Mesenteric fat pad (tissue), 1 donor: ENCODE results near the gene BIVM. TPM values are rescaled to one million over a fixed set of nuclear protein-coding genes. Genes with fewer than 3 reads are reported as not detected.

ENCODE experiments used
- DNase-seq: peaks from one replicate; pipeline ENCODE4 v3.0.0-alpha.2; 2020; ENCODE audit warnings: low spot score
- total RNA-seq: library from RNA; stranded (reverse); fragmentation: NEBNext Ultra II Directional; extraction: Animal tissue kit (Norgen Biotek cat#: 25700); gene quantifications from one replicate; pipeline ENCODE4 v1.2.1, GENCODE V29; 2021
- donor health status: DM: yes; HTN: yes; CAD: no.

The BIVM gene
- total RNA-seq, 1 donor from 2014 or later, result 11.9 TPM

DNA sequence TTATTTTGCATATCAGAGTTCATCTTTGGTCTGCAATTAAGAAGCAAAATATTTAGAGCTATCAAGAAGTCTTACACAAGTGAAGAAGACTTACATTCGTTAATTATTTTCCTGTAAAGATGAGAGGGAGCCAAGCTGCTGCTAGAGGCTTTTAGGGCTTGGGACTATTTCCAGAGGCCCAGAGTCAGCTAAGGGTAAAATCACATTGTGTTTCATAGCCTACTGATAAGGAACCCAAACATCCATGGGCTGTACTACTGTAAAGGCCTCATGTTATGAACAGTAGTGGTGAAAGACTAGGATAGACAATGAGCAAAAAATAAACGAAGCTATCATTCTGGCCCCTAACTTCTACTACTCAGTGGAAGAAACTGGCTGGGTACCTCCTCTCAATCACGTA lies 14.4 kb upstream of the BIVM start:
- no peak for DNase-seq

- no peak for DNase-seq
Observed at GRCh38 chr13:102788683-102789082, 10.2 kb upstream of the BIVM start.

- no peak for DNase-seq
Observed at GRCh38 chr13:102792396-102792795, 6.5 kb upstream of the BIVM start.

DNA sequence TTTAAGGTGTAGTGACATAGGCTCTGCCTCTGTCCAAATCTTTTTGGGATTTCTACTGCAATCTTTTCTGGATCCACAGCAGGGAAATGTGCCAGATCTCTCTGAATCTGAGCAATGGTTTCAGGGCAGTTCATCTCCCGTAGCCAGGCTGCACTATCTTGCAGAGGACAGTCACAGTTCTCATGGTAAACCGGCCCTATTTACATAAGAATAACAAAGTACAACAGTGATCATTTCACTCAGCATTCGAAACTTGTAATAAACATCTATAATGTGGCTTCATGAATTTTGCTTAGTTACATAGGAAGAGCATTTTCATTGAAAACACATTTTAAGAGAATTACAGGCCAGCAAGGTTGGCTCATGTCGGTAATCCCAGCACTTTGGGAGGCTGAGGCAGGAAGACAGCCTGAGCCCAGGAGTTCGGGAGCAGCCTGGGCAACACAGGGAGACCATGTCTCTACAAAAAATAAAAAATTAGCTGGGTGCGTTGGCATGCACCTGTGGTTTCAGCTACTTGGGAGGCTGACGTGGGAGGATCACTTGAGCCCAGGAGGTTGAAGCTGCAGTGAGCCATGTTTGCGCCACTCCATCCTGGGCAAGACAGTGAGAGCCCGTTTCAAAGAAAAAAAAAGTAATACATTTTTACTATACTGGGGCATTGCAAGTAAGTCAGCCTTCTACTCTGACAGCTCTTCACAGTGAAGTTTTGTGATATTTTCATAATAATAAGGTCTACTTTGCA lies 5.1 kb upstream of the BIVM start:
- DNase-seq, result no peak

- no peak for DNase-seq
Observed at GRCh38 chr13:102799426-102800144, 666 bp downstream of the BIVM start.

GRCh38 chr13:102800145-102801041 lies 1.5 kb downstream of the BIVM start:
- DNase-seq, result peak; percentile 94

DNA sequence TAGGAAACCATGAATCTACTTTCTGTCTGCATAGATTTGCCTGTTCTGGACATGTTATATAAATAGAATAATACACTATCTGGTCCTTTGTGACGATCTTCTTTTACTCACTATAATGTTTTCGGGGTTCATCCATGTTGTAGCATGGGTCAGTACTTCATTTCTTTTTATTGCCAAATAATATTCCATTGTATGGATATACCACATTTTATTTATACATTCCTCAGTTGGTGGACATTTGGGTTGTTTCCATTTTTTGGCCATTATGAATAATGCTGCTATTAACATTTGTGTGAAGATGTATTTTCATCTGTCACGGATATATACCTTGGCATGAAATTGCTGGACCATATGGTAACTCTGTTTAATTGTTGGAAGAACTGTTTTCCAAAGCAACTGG lies 6.8 kb downstream of the BIVM start:
- no peak for DNase-seq

DNA sequence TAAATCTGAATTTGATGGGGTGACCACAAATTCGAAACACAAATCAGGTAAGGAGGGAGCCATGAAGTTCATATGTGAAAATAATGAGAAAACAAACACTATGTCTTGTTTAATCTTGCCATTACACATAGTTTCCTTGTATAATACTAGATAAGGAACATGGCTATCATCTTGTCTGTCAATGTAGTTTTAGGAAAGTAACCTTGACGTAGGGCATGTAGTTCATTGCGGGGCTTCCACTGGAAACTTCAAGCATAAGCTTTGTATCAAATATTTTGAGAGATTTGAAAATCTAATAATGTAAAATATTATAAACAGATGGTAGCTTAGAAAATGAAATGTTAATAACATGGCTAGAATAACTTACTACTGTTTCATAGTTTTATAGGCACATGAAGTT lies 8.8 kb downstream of the BIVM start:
- no peak for DNase-seq

DNA sequence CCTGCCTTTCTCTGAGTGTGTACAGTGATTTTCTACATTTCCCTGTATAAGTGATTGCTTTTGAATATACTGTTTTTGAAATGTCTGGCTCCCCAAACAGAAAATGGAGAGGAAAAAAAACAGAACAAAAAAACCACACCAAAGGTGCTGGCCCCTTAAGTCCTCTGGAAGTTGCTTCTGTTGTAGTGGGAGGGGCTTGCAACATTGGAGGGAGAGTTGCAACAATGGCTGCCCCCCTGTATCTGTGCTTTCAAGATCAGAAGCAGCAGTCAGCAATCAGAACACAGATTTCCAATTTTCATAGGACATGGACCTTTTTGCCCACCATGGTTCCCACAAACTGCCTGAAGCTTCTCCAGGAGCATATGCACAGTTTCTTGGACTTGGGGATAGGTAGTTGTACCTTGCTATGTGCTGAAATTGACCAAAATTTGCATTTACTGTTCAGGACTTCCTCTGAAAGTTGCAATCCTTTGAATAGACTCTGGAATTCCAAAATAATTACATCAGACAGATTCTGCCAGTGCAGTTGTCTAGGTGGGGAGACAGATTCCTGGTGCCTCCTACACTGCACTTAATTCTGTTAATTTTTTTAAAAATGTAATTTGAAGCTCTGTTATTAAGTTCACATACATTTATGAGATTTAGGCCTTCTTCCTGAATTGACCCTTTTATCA lies 13.8 kb downstream of the BIVM start:
- DNase-seq, result no peak

GRCh38 chr13:102814025-102814607 lies 15.2 kb downstream of the BIVM start:
- no peak for DNase-seq

DNA sequence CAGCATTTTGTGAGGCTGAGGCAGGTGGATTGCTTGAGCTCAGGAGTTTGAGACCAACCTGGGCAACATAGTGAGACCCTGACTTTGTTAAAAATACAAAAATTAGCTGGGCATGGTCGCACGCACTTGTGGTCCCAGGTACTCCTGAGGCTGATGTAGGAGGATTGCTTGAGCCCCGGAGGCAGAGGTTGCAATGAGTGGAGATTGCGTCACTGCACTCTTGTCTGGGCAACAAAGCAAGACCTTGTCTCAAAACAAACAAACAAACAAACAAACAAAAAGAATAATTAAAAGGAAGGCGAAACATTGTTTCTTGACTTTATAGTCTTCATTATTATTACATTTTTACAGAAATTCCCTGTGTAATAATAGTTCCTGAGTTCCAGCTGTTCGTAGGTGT lies 15.9 kb downstream of the BIVM start:
- DNase-seq, result no peak

DNA sequence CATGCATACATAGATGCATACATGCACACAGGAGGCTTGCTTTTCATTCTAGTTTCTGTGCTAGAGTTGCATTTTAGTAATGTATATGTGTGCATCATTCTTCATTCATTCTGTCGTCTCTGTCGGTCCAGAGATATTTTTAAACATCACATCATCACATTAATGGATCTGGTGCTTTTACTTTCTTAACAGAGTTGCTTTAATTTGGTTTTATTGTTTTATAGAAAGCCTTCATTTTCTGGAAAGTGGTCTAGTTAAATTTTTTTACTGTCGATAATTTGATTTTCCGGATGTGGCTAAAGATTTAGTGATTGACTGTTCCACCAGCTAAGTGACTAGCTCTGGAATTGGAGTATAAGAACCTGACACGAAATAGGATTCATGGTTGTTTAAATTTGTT lies 16.9 kb downstream of the BIVM start:
- no peak for DNase-seq

DNA sequence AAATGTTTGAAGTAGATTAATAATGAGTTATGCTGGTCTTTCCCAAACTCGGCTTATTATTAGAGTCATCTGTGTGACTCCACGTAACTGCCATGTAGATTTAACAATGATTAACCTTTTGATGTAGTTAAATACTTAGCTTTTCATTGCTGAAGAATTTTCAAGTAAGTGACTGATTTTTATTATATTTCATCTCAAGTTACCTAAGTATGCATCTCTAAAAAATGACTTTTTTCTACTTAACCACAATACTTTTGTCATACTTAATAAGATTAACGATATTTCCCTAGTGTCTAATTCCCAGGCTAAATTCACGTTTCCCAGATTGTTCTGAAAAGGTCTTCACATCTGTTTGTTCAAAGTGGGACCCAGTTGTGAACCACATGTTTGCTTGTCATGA lies 17.8 kb downstream of the BIVM start:
- DNase-seq, result no peak

DNA sequence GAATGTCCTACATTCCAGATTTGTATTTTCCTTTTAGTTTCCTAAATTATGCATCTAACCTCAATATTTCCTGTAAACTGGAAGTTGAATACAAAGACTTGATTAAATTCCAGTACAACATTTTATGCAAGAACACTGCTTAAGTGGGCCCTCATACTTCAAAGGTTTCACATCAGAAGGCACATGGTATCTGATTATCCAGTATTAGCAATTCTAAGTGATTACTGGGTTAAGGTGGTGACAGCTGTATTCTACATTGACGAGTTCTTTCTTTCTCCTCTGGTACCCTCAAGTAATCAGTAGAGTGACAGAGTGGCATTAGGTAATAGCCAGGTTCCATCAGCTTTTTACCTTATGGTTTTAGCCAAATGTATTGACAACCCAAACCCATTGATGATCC lies 18.3 kb downstream of the BIVM start:
- no peak for DNase-seq

GRCh38 chr13:102817907-102818306 lies 19.0 kb downstream of the BIVM start:
- no peak for DNase-seq

- no peak for DNase-seq
Observed at GRCh38 chr13:102825400-102825799, 26.5 kb downstream of the BIVM start.

- DNase-seq, result no peak
Observed at GRCh38 chr13:102825921-102826706, 27.2 kb downstream of the BIVM start.

DNA sequence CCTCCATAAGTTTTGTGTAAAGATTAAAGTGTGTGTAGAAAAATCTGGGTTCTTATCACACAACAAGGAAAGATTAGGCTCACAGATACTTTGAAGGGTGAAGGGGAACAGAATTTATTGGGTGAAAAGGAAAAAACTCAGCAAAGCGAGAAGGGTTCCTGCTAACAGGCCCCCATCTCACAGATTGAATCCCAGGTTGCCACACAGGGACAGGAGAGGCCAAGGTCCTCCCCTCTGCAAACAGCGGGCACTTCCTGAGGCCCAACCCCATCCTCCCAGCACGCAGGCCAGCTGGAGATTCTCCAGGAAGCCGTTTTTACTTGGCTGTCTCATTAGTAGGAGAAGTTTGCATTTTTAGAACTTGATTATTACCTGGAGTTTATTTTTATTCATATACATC lies 31.7 kb downstream of the BIVM start:
- DNase-seq, result no peak

DNA sequence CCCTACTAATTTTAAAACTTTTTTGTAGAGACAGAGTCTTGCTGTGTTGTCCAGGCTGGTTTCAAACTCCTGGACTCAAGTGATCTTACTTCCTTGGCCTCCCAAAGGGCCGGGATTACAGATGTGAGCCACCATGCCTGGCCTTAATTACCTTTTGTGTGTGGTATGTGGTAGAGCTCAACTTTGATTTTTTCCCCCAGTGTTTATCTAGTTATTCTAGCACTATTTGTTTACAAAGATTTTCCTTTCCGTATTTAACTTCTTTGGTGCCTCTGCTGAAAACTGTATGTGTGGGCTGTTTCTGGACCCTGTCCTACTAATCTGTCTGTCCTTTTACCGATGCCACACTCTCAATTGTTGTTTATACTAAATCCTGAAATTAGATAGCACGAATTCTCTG lies 37.6 kb downstream of the BIVM start:
- DNase-seq, result no peak

GRCh38 chr13:102838273-102838672 lies 39.4 kb downstream of the BIVM start:
- no peak for DNase-seq
